LNCAP (cell line): ENCODE results near the gene ZC3H14.
A peak's percentile ranks its signal among the peaks of the same experiment; 100 is the strongest.

ENCODE experiments used
- TF ChIP-seq, protein P1 (sequence below): fragments of 450-650 bp; IDR thresholded peaks from 2 replicates; pipeline ENCODE4 v1.5.1; 2017; ENCODE audit warnings: mild to moderate bottlenecking

ZC3H14 gene

GRCh38 chr14:88630565-88630964, 67.7 kb downstream of the ZC3H14 start:
- TF ChIP-seq, protein P1, sequence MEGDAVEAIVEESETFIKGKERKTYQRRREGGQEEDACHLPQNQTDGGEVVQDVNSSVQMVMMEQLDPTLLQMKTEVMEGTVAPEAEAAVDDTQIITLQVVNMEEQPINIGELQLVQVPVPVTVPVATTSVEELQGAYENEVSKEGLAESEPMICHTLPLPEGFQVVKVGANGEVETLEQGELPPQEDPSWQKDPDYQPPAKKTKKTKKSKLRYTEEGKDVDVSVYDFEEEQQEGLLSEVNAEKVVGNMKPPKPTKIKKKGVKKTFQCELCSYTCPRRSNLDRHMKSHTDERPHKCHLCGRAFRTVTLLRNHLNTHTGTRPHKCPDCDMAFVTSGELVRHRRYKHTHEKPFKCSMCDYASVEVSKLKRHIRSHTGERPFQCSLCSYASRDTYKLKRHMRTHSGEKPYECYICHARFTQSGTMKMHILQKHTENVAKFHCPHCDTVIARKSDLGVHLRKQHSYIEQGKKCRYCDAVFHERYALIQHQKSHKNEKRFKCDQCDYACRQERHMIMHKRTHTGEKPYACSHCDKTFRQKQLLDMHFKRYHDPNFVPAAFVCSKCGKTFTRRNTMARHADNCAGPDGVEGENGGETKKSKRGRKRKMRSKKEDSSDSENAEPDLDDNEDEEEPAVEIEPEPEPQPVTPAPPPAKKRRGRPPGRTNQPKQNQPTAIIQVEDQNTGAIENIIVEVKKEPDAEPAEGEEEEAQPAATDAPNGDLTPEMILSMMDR, result no peak

DNA sequence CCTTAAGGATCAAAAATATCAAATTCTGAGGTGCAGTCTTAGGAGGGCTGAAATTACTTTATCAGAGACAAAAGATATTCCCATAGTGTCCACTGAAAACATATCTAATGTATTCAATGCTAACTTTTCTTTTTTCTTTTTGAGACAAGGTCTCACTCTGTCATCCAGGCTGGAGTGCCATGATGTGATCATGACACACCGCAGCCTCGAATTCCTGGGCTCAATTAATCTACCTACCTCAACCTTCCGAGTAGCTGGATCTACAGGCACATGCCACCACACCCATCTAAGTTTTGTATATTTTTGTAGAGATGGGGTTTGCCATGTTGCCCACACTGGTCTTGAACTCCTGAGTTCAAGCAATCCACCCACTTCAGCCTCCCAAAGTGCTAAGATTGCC, 68.3 kb downstream of the ZC3H14 start:
- TF ChIP-seq, protein P1, result no peak

DNA sequence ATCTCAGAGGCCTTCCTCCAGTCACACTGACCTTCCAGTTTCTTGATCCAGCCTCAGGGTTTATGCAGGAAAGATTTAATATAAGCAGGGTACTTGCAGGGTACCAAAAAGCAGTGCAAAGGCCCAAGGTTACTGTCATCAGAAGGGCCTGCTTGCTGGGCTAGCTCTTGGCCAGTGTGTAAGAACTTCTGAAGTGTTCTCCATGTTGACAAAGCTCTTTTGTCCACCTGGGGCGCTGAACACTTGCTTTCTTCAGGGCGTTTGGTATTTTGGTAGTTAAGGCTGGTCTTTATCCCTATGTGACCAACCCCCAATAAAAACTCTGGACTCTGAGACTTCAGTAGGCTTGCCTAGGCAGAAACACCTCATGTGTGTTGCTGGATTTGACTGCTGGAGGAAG, 69.7 kb downstream of the ZC3H14 start:
- TF ChIP-seq, protein P1, result no peak

DNA sequence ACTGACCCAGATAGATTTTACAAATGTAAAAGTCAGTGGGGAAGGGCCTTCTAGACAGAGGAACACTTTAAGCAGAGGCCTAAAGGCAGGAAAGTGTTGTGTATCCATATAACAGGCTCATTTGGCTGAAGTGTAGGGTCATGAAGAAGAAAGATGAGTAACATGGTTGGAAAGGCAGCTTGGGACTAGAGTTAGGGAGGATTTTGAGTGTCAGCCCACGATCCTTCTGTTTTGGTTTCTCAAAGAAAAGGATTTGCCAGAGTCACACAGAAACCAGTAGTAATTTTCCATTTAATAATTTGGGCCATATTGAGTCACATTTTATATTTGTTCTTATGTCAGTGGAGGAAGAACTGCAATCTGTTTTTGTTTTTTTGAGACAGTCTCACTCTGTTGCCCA, 76.4 kb downstream of the ZC3H14 start:
- TF ChIP-seq, protein P1, result no peak

- TF ChIP-seq, protein P1, result no peak
Observed at GRCh38 chr14:88660056-88660455, 97.2 kb downstream of the ZC3H14 start.

DNA sequence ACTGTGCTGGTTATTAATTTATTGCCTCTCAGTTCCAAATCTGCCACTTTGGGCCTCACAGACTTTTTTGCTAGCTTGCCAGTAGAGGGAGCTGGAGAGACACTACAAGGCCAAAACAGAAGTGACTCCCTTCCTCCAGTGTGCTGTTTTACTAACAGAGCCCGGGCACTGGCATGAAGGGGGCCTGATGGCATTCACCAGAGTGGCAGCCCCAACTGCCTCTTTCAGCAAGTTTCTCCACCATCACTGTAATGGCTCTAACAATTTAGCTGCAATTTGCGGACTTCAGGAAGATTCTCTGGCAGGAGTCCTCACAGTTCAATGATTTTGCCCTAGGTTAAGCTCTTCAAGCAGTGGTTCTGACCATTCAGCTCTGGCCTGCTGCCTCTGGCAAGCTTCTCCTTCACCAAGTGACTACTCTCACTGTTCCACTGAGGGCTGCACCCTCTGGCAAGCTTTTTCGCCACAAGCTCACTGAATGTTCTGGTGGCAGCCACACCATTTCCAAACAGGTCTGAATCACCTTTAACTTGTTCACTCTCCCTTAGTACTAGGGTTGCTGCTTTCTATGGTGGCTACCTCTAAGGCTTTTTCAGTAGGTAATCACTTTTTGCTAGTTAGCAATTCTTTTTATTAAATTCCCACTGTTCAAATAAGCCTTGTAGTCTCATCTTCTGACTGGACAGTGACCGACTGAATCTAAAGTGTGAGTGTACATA, 104.9 kb downstream of the ZC3H14 start:
- TF ChIP-seq, protein P1, result peak; percentile 88

GRCh38 chr14:88668448-88669116, 105.7 kb downstream of the ZC3H14 start:
- TF ChIP-seq, protein P1, result no peak
